ENCODE results near the gene MICAL1.
A peak's percentile ranks its signal among the peaks of the same experiment; 100 is the strongest.

Gene MICAL1

GRCh38 chr6:109453594-109454495 lies 1.7 kb downstream of the MICAL1 start:
- peak; percentile 67 to 72 for DNase-seq

GRCh38 chr6:109453156-109453555 lies 2.4 kb downstream of the MICAL1 start:
- no peak for DNase-seq

GRCh38 chr6:109452181-109452580 lies 3.4 kb downstream of the MICAL1 start:
- DNase-seq, result no peak

- DNase-seq, result no peak
Observed at GRCh38 chr6:109451376-109451775, 4.2 kb downstream of the MICAL1 start.

GRCh38 chr6:109450801-109451200 lies 4.8 kb downstream of the MICAL1 start:
- DNase-seq, result no peak

GRCh38 chr6:109449795-109450673 lies 5.5 kb downstream of the MICAL1 start:
- no peak for DNase-seq

- DNase-seq, result no peak
Observed at GRCh38 chr6:109449064-109449794, 6.3 kb downstream of the MICAL1 start.

GRCh38 chr6:109448615-109449014 lies 7.0 kb downstream of the MICAL1 start:
- DNase-seq, result no peak

GRCh38 chr6:109447878-109448555 lies 7.6 kb downstream of the MICAL1 start:
- no peak for DNase-seq

GRCh38 chr6:109447087-109447486 lies 8.5 kb downstream of the MICAL1 start:
- no peak for DNase-seq

GRCh38 chr6:109446541-109446940 lies 9.0 kb downstream of the MICAL1 start:
- DNase-seq, result no peak

- DNase-seq, result no peak
Observed at GRCh38 chr6:109446072-109446471, 9.5 kb downstream of the MICAL1 start.

GRCh38 chr6:109445382-109445781 lies 10.2 kb downstream of the MICAL1 start:
- no peak for DNase-seq

GRCh38 chr6:109443425-109443950 lies 12.1 kb downstream of the MICAL1 start:
- no peak for DNase-seq

GRCh38 chr6:109442393-109442924 lies 13.1 kb downstream of the MICAL1 start:
- no peak for DNase-seq

GRCh38 chr6:109441069-109441816 lies 14.3 kb downstream of the MICAL1 start:
- DNase-seq, result peak in 1 of 2 experiments; percentile 63

- peak; percentile 58 to 69 for DNase-seq
Observed at GRCh38 chr6:109440331-109441068, 15.1 kb downstream of the MICAL1 start, which contains the start of the genes PPIL6 and SMPD2. Gene PPIL6, minus strand, starts transcription at chr6:109440628. Its CDS starts 38 bp downstream, at chr6:109440590. Gene SMPD2, plus strand, starts transcription at chr6:109440724. Its CDS starts 398 bp downstream, at chr6:109441122.

- DNase-seq, result no peak
Observed at GRCh38 chr6:109436041-109436440, 19.5 kb downstream of the MICAL1 start.

- no peak for DNase-seq
Observed at GRCh38 chr6:109434456-109434855, 21.1 kb downstream of the MICAL1 start.

GRCh38 chr6:109429496-109429895 lies 26.1 kb downstream of the MICAL1 start:
- no peak for DNase-seq
